Measurements from ENCODE around the gene RABGAP1L.
"Not testable (repeated sequence)": the region's sequence is repeated elsewhere in the genome, so short reads cannot be mapped to it uniquely, and the experiment has no call there.

RABGAP1L gene

GRCh38 chr1:175036476-175036875, 877.2 kb downstream of the RABGAP1L start:
- in situ Hi-C loops (cut with HindIII; ENCODE audit: low pct_unique_long_range_greater_than_20kb, low sequenced_read_pairs): no loop called here
- no peak for DNase-seq (ENCODE audit: low read depth in 1 of 2, low spot score in 1 of 2)

GRCh38 chr1:175037416-175037815, 878.1 kb downstream of the RABGAP1L start:
- no peak for TF ChIP-seq JUND (IDR thresholded peaks at IDR 0.05; ENCODE audit: low read depth)
- in situ Hi-C loops (cut with HindIII; ENCODE audit: low pct_unique_long_range_greater_than_20kb, low sequenced_read_pairs): no loop called here
- no peak for DNase-seq (ENCODE audit: low read depth in 1 of 2, low spot score in 1 of 2)

More at GRCh38 chr1:175036476-175036875, 877.2 kb downstream of the RABGAP1L start:
- TF ChIP-seq JUND (IDR thresholded peaks at IDR 0.05; ENCODE audit: low read depth): no peak

- no peak for TF ChIP-seq JUND (IDR thresholded peaks at IDR 0.05; ENCODE audit: low read depth)
- DNase-seq (ENCODE audit: low read depth in 1 of 2, low spot score in 1 of 2): no peak
- in situ Hi-C loops (cut with HindIII; ENCODE audit: low pct_unique_long_range_greater_than_20kb, low sequenced_read_pairs): no loop called here
These were observed 881.1 kb downstream of the RABGAP1L start for GRCh38 chr1:175040324-175040879.

GRCh38 chr1:175042650-175043049, 883.3 kb downstream of the RABGAP1L start:
- DNase-seq (ENCODE audit: low read depth in 1 of 2, low spot score in 1 of 2): no peak
- in situ Hi-C loops (cut with HindIII; ENCODE audit: low pct_unique_long_range_greater_than_20kb, low sequenced_read_pairs): no loop called here
- no peak for TF ChIP-seq JUND (IDR thresholded peaks at IDR 0.05; ENCODE audit: low read depth)

DNA sequence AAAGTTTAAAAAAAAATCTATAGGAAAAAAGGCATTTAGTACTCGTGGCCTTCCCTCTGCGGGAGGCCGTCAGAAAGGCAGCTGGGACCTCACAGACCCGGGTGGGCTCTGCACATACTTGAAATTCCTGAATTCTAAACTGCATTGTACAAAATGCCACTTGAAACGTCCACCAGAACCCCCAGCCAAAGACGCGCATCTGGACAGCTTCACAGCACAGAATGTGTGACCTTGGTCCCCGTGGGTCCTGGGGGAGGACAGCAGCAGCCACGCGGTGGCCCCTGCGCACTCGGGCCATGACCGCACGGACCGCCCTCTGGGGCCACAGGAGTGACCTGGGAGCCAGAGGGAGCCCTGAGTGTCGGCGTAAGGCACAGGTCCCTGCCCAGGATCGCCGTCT, 884.5 kb downstream of the RABGAP1L start:
- TF ChIP-seq JUND (IDR thresholded peaks at IDR 0.05; ENCODE audit: low read depth): no peak
- in situ Hi-C loops (cut with HindIII; ENCODE audit: low pct_unique_long_range_greater_than_20kb, low sequenced_read_pairs): no loop called here
- no peak for DNase-seq (ENCODE audit: low read depth in 1 of 2, low spot score in 1 of 2)

- in situ Hi-C loops (cut with HindIII; ENCODE audit: low pct_unique_long_range_greater_than_20kb, low sequenced_read_pairs); DNase-seq (ENCODE audit: low read depth in 1 of 2, low spot score in 1 of 2): not testable (repeated sequence)
These were observed 885.3 kb downstream of the RABGAP1L start for GRCh38 chr1:175044591-175044990.
